GM12873 (cell line): ENCODE data around the gene SDF4.

Source experiments
- TF ChIP-seq, protein P1 (sequence below): IDR thresholded peaks from 2 replicates; pipeline ENCODE4 v1.5.1; 2012; ENCODE audit warnings: low read depth, mild to moderate bottlenecking, moderate library complexity, low read length, control low read depth; ENCODE audit not compliant: insufficient read depth; ENCODE audit errors: missing control alignments

SDF4 gene

GRCh38 chr1:1223891-1224290, 7.9 kb downstream of the SDF4 start:
- TF ChIP-seq, protein P1, sequence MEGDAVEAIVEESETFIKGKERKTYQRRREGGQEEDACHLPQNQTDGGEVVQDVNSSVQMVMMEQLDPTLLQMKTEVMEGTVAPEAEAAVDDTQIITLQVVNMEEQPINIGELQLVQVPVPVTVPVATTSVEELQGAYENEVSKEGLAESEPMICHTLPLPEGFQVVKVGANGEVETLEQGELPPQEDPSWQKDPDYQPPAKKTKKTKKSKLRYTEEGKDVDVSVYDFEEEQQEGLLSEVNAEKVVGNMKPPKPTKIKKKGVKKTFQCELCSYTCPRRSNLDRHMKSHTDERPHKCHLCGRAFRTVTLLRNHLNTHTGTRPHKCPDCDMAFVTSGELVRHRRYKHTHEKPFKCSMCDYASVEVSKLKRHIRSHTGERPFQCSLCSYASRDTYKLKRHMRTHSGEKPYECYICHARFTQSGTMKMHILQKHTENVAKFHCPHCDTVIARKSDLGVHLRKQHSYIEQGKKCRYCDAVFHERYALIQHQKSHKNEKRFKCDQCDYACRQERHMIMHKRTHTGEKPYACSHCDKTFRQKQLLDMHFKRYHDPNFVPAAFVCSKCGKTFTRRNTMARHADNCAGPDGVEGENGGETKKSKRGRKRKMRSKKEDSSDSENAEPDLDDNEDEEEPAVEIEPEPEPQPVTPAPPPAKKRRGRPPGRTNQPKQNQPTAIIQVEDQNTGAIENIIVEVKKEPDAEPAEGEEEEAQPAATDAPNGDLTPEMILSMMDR = no peak

- TF ChIP-seq, protein P1 = no peak
Measured at GRCh38 chr1:1223321-1223720, 8.5 kb downstream of the SDF4 start.

DNA sequence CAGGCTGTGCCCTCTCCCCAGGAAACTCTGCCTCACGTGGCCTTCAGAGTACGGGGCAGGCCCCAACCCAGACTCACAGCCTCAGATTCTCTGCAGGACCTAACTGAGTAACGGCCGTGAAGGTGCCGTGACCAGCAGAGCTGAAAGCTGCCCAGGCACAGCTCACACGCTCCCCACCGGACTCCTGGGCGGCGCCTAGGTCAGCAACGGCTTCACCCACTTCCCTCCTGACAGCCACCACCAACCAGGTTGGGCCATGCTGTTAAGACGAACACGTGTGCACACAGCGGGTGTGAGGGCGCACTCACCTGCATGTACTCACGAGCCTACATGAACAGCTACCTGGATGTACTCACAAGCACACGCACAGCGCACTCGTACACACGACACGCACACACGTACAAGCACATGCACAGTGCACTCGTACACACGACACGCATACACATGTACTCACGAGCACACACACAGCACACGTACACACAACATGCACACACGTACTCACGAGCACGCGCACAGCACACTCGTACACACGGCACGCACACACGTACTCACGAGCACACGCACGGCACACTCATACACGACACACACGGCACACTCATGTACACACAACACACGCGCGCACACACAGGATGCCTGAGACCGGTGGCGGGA, 9.1 kb downstream of the SDF4 start:
- TF ChIP-seq, protein P1 = no peak

GRCh38 chr1:1221887-1222574, 9.8 kb downstream of the SDF4 start:
- TF ChIP-seq, protein P1 = no peak

DNA sequence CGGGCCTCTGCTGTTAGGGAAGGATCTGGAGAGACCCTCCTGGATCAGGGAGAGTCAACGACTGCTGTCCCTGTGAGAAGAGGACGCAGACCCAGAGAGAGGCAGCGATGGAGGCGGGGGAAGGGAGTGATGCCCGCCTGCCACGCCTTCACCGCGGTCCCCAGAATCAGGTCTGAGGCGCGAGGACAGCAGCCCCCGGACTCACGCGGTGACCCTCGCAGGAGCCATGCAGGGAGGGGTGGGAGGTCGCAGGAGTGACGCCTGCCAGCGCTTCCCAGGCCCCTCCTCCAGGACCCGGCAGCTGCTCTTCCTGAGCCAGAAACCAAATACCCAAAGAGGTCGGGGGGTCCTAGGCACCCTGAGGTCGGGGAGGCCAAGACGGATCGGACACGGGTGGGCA, 11.6 kb downstream of the SDF4 start:
- TF ChIP-seq, protein P1 = no peak

DNA sequence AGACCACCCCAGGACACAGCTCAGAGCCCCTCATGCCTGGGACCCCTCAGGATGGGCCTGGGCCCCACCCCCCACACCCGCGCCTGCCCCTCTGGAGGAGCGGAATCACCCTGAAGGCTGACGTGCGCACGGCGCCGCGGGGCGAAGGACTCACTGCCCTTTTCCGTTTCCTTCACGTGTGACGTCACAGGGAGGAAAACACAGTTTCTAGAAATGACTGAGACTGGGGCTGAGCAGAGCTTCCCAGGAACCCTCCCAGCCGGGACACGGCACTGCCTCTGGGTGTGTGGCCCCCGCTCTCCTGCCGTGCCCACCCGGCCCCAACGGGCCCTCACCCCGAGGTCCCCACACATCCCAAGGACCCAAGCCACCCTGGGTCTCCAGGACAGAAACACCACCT, 12.5 kb downstream of the SDF4 start:
- TF ChIP-seq, protein P1 = no peak

- TF ChIP-seq, protein P1 = no peak
Measured at GRCh38 chr1:1218524-1219200, 13.1 kb downstream of the SDF4 start.
